ENCODE measurements around the gene FAM3A. TPM values are rescaled to one million over a fixed set of nuclear protein-coding genes. Genes with fewer than 3 reads are reported as not detected.

FAM3A gene
- total and polyA plus RNA-seq, 9 of the 15 experiments (the other 6 are each of a cell fraction or from before 2014, with no cell fraction given): 0.75 to 70.6 (median 27.0) TPM

- Histone ChIP-seq H2AFZ (ENCODE audit: low read depth, low read length) (0 out of 2 replicates have a peak overlapping the region, but pooled peaks have one; percentile 26), H3K27me3 (ENCODE audit: control insufficient read depth in 2 of 2, insufficient read depth in 2 of 2, low read length in 2 of 2) (no peaks in the 10 kb centered on the region), H3K27ac (ENCODE audit: extremely low read depth, low read depth, low read length) (peak overlapping the region; percentile 87; the same call in 2 of the 3 replicates), H3K9me1 (ENCODE audit: control insufficient read depth, insufficient read depth, low read length) (no peaks in the 10 kb centered on the region), H3K4me3 (no peak overlapping the region), H4K20me1 (replicated peaks; ENCODE audit: control insufficient read depth, insufficient read depth, low read length) (no peaks in the 10 kb centered on the region), H3K36me3 (ENCODE audit: control insufficient read depth, insufficient read depth, low read length) (peaks cover 31% of the 10 kb centered on the region), H3K9me3 (replicated peaks; ENCODE audit: control insufficient read depth, insufficient read depth, low read depth, low read length) (no peaks in the 10 kb centered on the region), H3K4me2 (ENCODE audit: insufficient read depth, low read length) (no peak overlapping the region), H3K9ac (ENCODE audit: insufficient read depth in 1 of 2, low read depth in 2 of 2, low read length in 2 of 2) (peak overlapping the region in 1 of 2 experiments; percentile 88; a peak in 2 of 4 replicates), H3K79me2 (ENCODE audit: control insufficient read depth, insufficient read depth, low read length) (peaks cover 49% of the 10 kb centered on the region), H3K4me1 (replicated peaks in 1 of 2; ENCODE audit: control insufficient read depth in 2 of 2, insufficient read depth in 2 of 2, low read length in 2 of 2) (peaks cover 52 to 76% of the 10 kb centered on the region in 2 experiments)
- WGBS (ENCODE audit: insufficient coverage, low coverage, missing lambda C conversion rate): 73% methylated on average over 11 of the region's 14 CpGs
- DNase-seq (ENCODE audit: extremely low read depth in 1 of 4, low spot score in 3 of 4) (no peak), FAIRE-seq (no peak), ATAC-seq (no peak)
- intact Hi-C loops (cut with micrococcal nuclease): loop anchor here (5.0 kb wide), 1 partner anchor 35 kb away; the partner anchor contains the start of gene FAM3A
- in situ Hi-C loops (cut with MboI): no loop called here
- ChIA-PET POLR2A (interaction anchor here (0.6 to 1.7 kb wide), 5 partner anchors 8 to 174 kb away, joined by 3 to 7 read pairs (median 4); partner anchors contain the start of gene SLC10A3), CTCF (ENCODE audit: low intra/inter-chr PET ratio) (no interaction called here)
- TF ChIP-seq USF2 (CRISPR knock-in tag; IDR thresholded peaks at IDR 0.05) (0 out of 2 replicates have a peak, but pooled peaks have one; percentile 7), GTF2F1 (IDR thresholded peaks at IDR 0.05; ENCODE audit: low read depth, low read length) (no peak), ZNF518B (CRISPR knock-in tag; IDR thresholded peaks at IDR 0.05) (no peak), RAD51 (IDR thresholded peaks at IDR 0.05; ENCODE audit: borderline replicate concordance, low read depth) (peak; percentile 56; the same call in 1 of the 2 replicates)
- no TSS peak for BruUV-seq (replicated peaks)
Observed at GRCh38 chrX:154481911-154482601, 34.0 kb downstream of the FAM3A start.
